Measurements from ENCODE around the gene ROR1. TPM values are rescaled to one million over a fixed set of nuclear protein-coding genes. Genes with fewer than 3 reads are reported as not detected.

The ROR1 gene
- total and polyA plus RNA-seq, 2 donors (not counting 1 experiment from before 2014, with no cell fraction given) = 0.46 to 16.0 TPM

GRCh38 chr1:63868268-63868781, 94.5 kb downstream of the ROR1 start:
- no peak for TF ChIP-seq EZH2 (IDR thresholded peaks at IDR 0.05; ENCODE audit: borderline replicate concordance, insufficient read depth, low read depth, low read length, poor library complexity, severe bottlenecking)
- no peak for TF ChIP-seq CTCF (IDR thresholded peaks at IDR 0.05)
- Histone ChIP-seq H3K79me2 (ENCODE audit: control insufficient read depth, insufficient read depth, low read length) (peaks cover 4% of the 10 kb centered on the region), H3K27me3 (replicated peaks in 1 of 4; ENCODE audit: control extremely low read depth in 1 of 4, control insufficient read depth in 3 of 4, insufficient read depth in 4 of 4, low read length in 3 of 4) (no peaks in the 10 kb centered on the region), H3K4me1 (ENCODE audit: control insufficient read depth in 2 of 2, insufficient read depth in 2 of 2, low read length in 2 of 2) (no peaks in the 10 kb centered on the region), H3K9me3 (ENCODE audit: control extremely low read depth in 1 of 3, control insufficient read depth in 2 of 3, insufficient read depth in 1 of 3, low read length in 2 of 3) (no peaks in the 10 kb centered on the region), H3K4me3 (ENCODE audit: control extremely low read depth in 1 of 5, extremely low read depth in 1 of 5, insufficient read depth in 1 of 5, low read depth in 2 of 5, low read length in 4 of 5) (no peak overlapping the region), H3K9ac (ENCODE audit: low read length) (no peak overlapping the region), H2AFZ (ENCODE audit: insufficient read depth, low read depth, low read length, poor library complexity, severe bottlenecking) (no peak overlapping the region), H3K36me3 (replicated peaks in 1 of 2; ENCODE audit: control extremely low read depth in 1 of 2, control insufficient read depth in 1 of 2, extremely low read depth in 1 of 2, insufficient read depth in 2 of 2, low read length in 1 of 2) (no peaks in the 10 kb centered on the region), H4K20me1 (ENCODE audit: control insufficient read depth, insufficient read depth, low read length, poor library complexity, severe bottlenecking) (no peaks in the 10 kb centered on the region), H3K27ac (ENCODE audit: low read length in 2 of 2) (no peak overlapping the region), H3K4me2 (replicated peaks; ENCODE audit: low read depth, low read length, poor library complexity, severe bottlenecking) (no peak overlapping the region)
- DNase-seq = no peak
- 81% methylated on average over 4 of the region's 5 CpGs for WGBS (ENCODE audit: insufficient coverage)
- Mint-ChIP-seq H3K4me3 (no peak overlapping the region), H3K27me3 (peaks cover 3% of the 10 kb centered on the region), H3K4me1 (no peaks in the 10 kb centered on the region), H3K27ac (no peak overlapping the region), H3K9me3 (ENCODE audit: insufficient read depth) (no peaks in the 10 kb centered on the region)
- ChIA-PET CTCF (interaction anchor here (0.9 to 1.4 kb wide), 3 partner anchors 9 to 176 kb away, joined by 3 to 5 read pairs (median 5); no protein-coding TSS in a partner anchor), POLR2A (no interaction called here)
- intact Hi-C loops (cut with micrococcal nuclease) = loop anchor here (5.0 kb wide), 2 partner anchors 34 to 49 kb away; no protein-coding TSS in a partner anchor
- no peak for ATAC-seq (ENCODE audit: low read depth)

GRCh38 chr1:63870152-63870551, 96.3 kb downstream of the ROR1 start:
- ATAC-seq (ENCODE audit: low read depth) = no peak
- Histone ChIP-seq H3K9me3 (ENCODE audit: control extremely low read depth in 1 of 3, control insufficient read depth in 2 of 3, insufficient read depth in 1 of 3, low read length in 2 of 3) (no peaks in the 10 kb centered on the region), H3K36me3 (replicated peaks in 1 of 2; ENCODE audit: control extremely low read depth in 1 of 2, control insufficient read depth in 1 of 2, extremely low read depth in 1 of 2, insufficient read depth in 2 of 2, low read length in 1 of 2) (no peaks in the 10 kb centered on the region), H3K9ac (ENCODE audit: low read length) (no peak overlapping the region), H3K4me3 (ENCODE audit: control extremely low read depth in 1 of 5, extremely low read depth in 1 of 5, insufficient read depth in 1 of 5, low read depth in 2 of 5, low read length in 4 of 5) (no peak overlapping the region), H2AFZ (ENCODE audit: insufficient read depth, low read depth, low read length, poor library complexity, severe bottlenecking) (no peak overlapping the region), H3K4me2 (replicated peaks; ENCODE audit: low read depth, low read length, poor library complexity, severe bottlenecking) (no peak overlapping the region), H4K20me1 (ENCODE audit: control insufficient read depth, insufficient read depth, low read length, poor library complexity, severe bottlenecking) (no peaks in the 10 kb centered on the region), H3K4me1 (ENCODE audit: control insufficient read depth in 2 of 2, insufficient read depth in 2 of 2, low read length in 2 of 2) (no peaks in the 10 kb centered on the region), H3K79me2 (ENCODE audit: control insufficient read depth, insufficient read depth, low read length) (no peaks in the 10 kb centered on the region), H3K27ac (ENCODE audit: low read length in 2 of 2) (no peak overlapping the region), H3K27me3 (replicated peaks in 1 of 4; ENCODE audit: control extremely low read depth in 1 of 4, control insufficient read depth in 3 of 4, insufficient read depth in 4 of 4, low read length in 3 of 4) (no peaks in the 10 kb centered on the region)
- ChIA-PET POLR2A (no interaction called here), CTCF (interaction anchor here (1.1 kb wide), 1 partner anchor 44 kb away, joined by 3 read pairs; no protein-coding TSS in a partner anchor)
- no peak for DNase-seq
- Mint-ChIP-seq H3K27ac (no peak overlapping the region), H3K4me1 (no peaks in the 10 kb centered on the region), H3K9me3 (ENCODE audit: insufficient read depth) (no peaks in the 10 kb centered on the region), H3K27me3 (peaks cover 3% of the 10 kb centered on the region), H3K4me3 (no peak overlapping the region)
- no CpG with 5 or more reads among the region's 2 CpGs for WGBS (ENCODE audit: insufficient coverage)
- intact Hi-C loops (cut with micrococcal nuclease) = no loop called here
- TF ChIP-seq EZH2 (IDR thresholded peaks at IDR 0.05; ENCODE audit: borderline replicate concordance, insufficient read depth, low read depth, low read length, poor library complexity, severe bottlenecking) (no peak), CTCF (IDR thresholded peaks at IDR 0.05) (no peak)
